ENCODE data around the gene ACCS. TPM values are rescaled to one million over a fixed set of nuclear protein-coding genes. Genes with fewer than 3 reads are reported as not detected.
A peak's percentile ranks its signal among the peaks of the same experiment; 100 is the strongest.

ACCS gene
- total RNA-seq, 1 donor from 2014 or later = 11.0 TPM

- no peak for DNase-seq (ENCODE audit: low read depth, low spot score)
- no peak overlapping the region for H3K27ac Mint-ChIP-seq (ENCODE audit: unreplicated experiment)
- no peak for TF ChIP-seq CTCF (conservative IDR thresholded peaks at IDR 0.05)
- H3K27me3 Mint-ChIP-seq (ENCODE audit: low read depth) = peaks cover 11% of the 10 kb centered on the region
- H3K4me3 Mint-ChIP-seq = no peak overlapping the region
- no peaks in the 10 kb centered on the region for H3K4me1 Mint-ChIP-seq
- H3K36me3 Mint-ChIP-seq (ENCODE audit: low read depth) = peaks cover 20% of the 10 kb centered on the region
- H3K9me3 Mint-ChIP-seq = peaks cover 11% of the 10 kb centered on the region
Observed at GRCh38 chr11:44088377-44088776, 22.3 kb downstream of the ACCS start.

GRCh38 chr11:44088871-44089270 is 22.8 kb downstream of the ACCS start:
- no peak for DNase-seq (ENCODE audit: low read depth, low spot score)
- H3K9me3 Mint-ChIP-seq = peaks cover 11% of the 10 kb centered on the region
- peaks cover 11% of the 10 kb centered on the region for H3K27me3 Mint-ChIP-seq (ENCODE audit: low read depth)
- TF ChIP-seq CTCF (conservative IDR thresholded peaks at IDR 0.05) = no peak
- H3K4me1 Mint-ChIP-seq = no peaks in the 10 kb centered on the region
- no peak overlapping the region for H3K27ac Mint-ChIP-seq (ENCODE audit: unreplicated experiment)
- H3K4me3 Mint-ChIP-seq = no peak overlapping the region
- H3K36me3 Mint-ChIP-seq (ENCODE audit: low read depth) = peaks cover 19% of the 10 kb centered on the region

GRCh38 chr11:44090539-44090938 is 24.5 kb downstream of the ACCS start:
- Mint-ChIP-seq H3K9me3 (peaks cover 9% of the 10 kb centered on the region), H3K36me3 (ENCODE audit: low read depth) (peaks cover 15% of the 10 kb centered on the region), H3K27me3 (ENCODE audit: low read depth) (peaks cover 15% of the 10 kb centered on the region), H3K4me3 (no peak overlapping the region), H3K27ac (ENCODE audit: unreplicated experiment) (no peak overlapping the region), H3K4me1 (peaks cover 11% of the 10 kb centered on the region)
- no peak for DNase-seq (ENCODE audit: low read depth, low spot score)
- no peak for TF ChIP-seq CTCF (conservative IDR thresholded peaks at IDR 0.05)

- peak; percentile 88 for DNase-seq (ENCODE audit: low read depth, low spot score)
- Mint-ChIP-seq H3K27me3 (ENCODE audit: low read depth) (peaks cover 15% of the 10 kb centered on the region), H3K4me1 (peaks cover 19% of the 10 kb centered on the region), H3K9me3 (no peaks in the 10 kb centered on the region), H3K36me3 (ENCODE audit: low read depth) (peaks cover 2% of the 10 kb centered on the region), H3K4me3 (peak overlapping the region; percentile 91), H3K27ac (ENCODE audit: unreplicated experiment) (no peak overlapping the region)
- peak; percentile 82 for TF ChIP-seq CTCF (conservative IDR thresholded peaks at IDR 0.05)
Observed at GRCh38 chr11:44094260-44094868, 28.3 kb downstream of the ACCS start.

GRCh38 chr11:44095506-44096359 is 29.7 kb downstream of the ACCS start, which contains the start of gene EXT2:
Gene EXT2 (plus strand): TSS chr11:44095678. CDS start chr11:44107713, 12,035 bp downstream.
- TF ChIP-seq CTCF (conservative IDR thresholded peaks at IDR 0.05) = peak; percentile 89
- Mint-ChIP-seq H3K4me1 (peaks cover 19% of the 10 kb centered on the region), H3K4me3 (peak within 1 kb of the TSS; percentile 93), H3K36me3 (ENCODE audit: low read depth) (peaks cover 8% of the 10 kb centered on the region), H3K27me3 (ENCODE audit: low read depth) (peaks cover 13% of the 10 kb centered on the region), H3K9me3 (no peaks in the 10 kb centered on the region), H3K27ac (ENCODE audit: unreplicated experiment) (no peak within 1 kb of the TSS)
- peak; percentile 82 for DNase-seq (ENCODE audit: low read depth, low spot score)

All from neural crest cell (in vitro differentiated cells).